HepG2 (cell line): ENCODE data around the gene TADA2A. TPM values are rescaled to one million over a fixed set of nuclear protein-coding genes. Genes with fewer than 3 reads are reported as not detected.

Source experiments
- AHR ChIP-seq: IDR thresholded peaks from 2 replicates; pipeline ENCODE4 v1.6.1; 2018; ENCODE audit warnings: missing genetic modification reagents, missing compliant biosample characterization
- CBX1 ChIP-seq: IDR thresholded peaks from one replicate; pipeline ENCODE4 v1.6.1; 2016; ENCODE audit warnings: antibody characterized with exemption, low read depth
- GMEB2 ChIP-seq: IDR thresholded peaks from 2 replicates; pipeline ENCODE4 v1.6.1; 2016; ENCODE audit warnings: missing biosample characterization, missing genetic modification reagents, low read depth
- KDM4B ChIP-seq: sonication (generic); formaldehyde crosslinking; IDR thresholded peaks from 2 replicates; pipeline ENCODE4 v1.4.0; 2020; ENCODE audit warnings: missing genetic modification reagents
- LRRFIP1 ChIP-seq: sonication (generic); formaldehyde crosslinking; conservative IDR thresholded peaks from 2 replicates; pipeline ENCODE4 v1.4.0; 2020; ENCODE audit warnings: missing genetic modification reagents
- NCOR1 ChIP-seq: fragments of 200-600 bp; sonication (generic); IDR thresholded peaks from 2 replicates; pipeline ENCODE4 v1.7.0; 2017; ENCODE audit warnings: antibody characterized with exemption, low read length, borderline replicate concordance
- NFE2L1 ChIP-seq: sonication (generic); formaldehyde crosslinking; IDR thresholded peaks from 2 replicates; pipeline ENCODE4 v1.4.0; 2020; ENCODE audit warnings: missing genetic modification reagents, mild to moderate bottlenecking, borderline replicate concordance
- NFIC ChIP-seq: IDR thresholded peaks from 2 replicates; pipeline ENCODE4 v1.6.1; 2012; ENCODE audit warnings: mild to moderate bottlenecking, low read length, inconsistent platforms
- NR2F1 ChIP-seq, 2 experiments: fragments of 450-650 bp in 1 of 2; formaldehyde crosslinking in 1 of 2; IDR thresholded peaks; 2 replicates each; pipeline versions ENCODE4 v1.5.0 to v1.6.1; 2016 to 2020; ENCODE audit warnings: mild to moderate bottlenecking in 1 of 2, missing compliant biosample characterization in 1 of 2, missing genetic modification reagents in 1 of 2, moderate library complexity in 1 of 2
- NR2F2 ChIP-seq: IDR thresholded peaks from 2 replicates; pipeline ENCODE4 v1.6.1; 2012; ENCODE audit warnings: low read depth, inconsistent platforms, borderline replicate concordance
- PAWR ChIP-seq: sonication (generic); formaldehyde crosslinking; IDR thresholded peaks from 2 replicates; pipeline ENCODE4 v1.4.0; 2020; ENCODE audit warnings: missing genetic modification reagents, mild to moderate bottlenecking, borderline replicate concordance
- POGZ ChIP-seq: sonication (generic); formaldehyde crosslinking; IDR thresholded peaks from 2 replicates; pipeline ENCODE4 v1.4.0; 2020; ENCODE audit warnings: mild to moderate bottlenecking, missing genetic modification reagents
- RARA ChIP-seq: IDR thresholded peaks from 2 replicates; pipeline ENCODE4 v1.6.1; 2016; ENCODE audit warnings: missing genetic modification reagents, missing compliant biosample characterization
- SIX1 ChIP-seq: sonication (generic); formaldehyde crosslinking; IDR thresholded peaks from 2 replicates; pipeline ENCODE4 v1.4.0; 2020; ENCODE audit warnings: missing genetic modification reagents, borderline replicate concordance
- SPEN ChIP-seq: sonication (generic); formaldehyde crosslinking; IDR thresholded peaks from 2 replicates; pipeline ENCODE4 v1.5.1; 2020; ENCODE audit warnings: low read depth, mild to moderate bottlenecking, missing genetic modification reagents
- SRY ChIP-seq: sonication (generic); formaldehyde crosslinking; IDR thresholded peaks from 2 replicates; pipeline ENCODE4 v1.8.0; 2022; ENCODE audit warnings: mild to moderate bottlenecking, missing genetic modification reagents
- ZBTB20 ChIP-seq: sonication (generic); formaldehyde crosslinking; IDR thresholded peaks from 2 replicates; pipeline ENCODE4 v1.8.1; 2023; ENCODE audit warnings: missing genetic modification reagents, low read depth, mild to moderate bottlenecking, borderline replicate concordance
- ZC3H4 ChIP-seq: sonication (generic); formaldehyde crosslinking; IDR thresholded peaks from 2 replicates; pipeline ENCODE4 v1.4.0; 2020; ENCODE audit warnings: missing genetic modification reagents, borderline replicate concordance
- ZFX ChIP-seq: sonication (generic); formaldehyde crosslinking; IDR thresholded peaks from 2 replicates; pipeline ENCODE4 v1.4.0; 2020; ENCODE audit warnings: mild to moderate bottlenecking, low read depth, missing genetic modification reagents, moderate library complexity
- ZKSCAN8 ChIP-seq: IDR thresholded peaks from 2 replicates; pipeline ENCODE4 v1.6.1; 2016; ENCODE audit warnings: borderline replicate concordance, missing genetic modification reagents, missing compliant biosample characterization
- ZMYM3 ChIP-seq: sonication (generic); formaldehyde crosslinking; IDR thresholded peaks from 2 replicates; pipeline ENCODE4 v1.5.1; 2020; ENCODE audit warnings: mild to moderate bottlenecking, missing genetic modification reagents
- ZNF256 ChIP-seq: sonication (generic); formaldehyde crosslinking; conservative IDR thresholded peaks from 2 replicates; pipeline ENCODE4 v1.4.0; 2020; ENCODE audit warnings: missing genetic modification reagents
- ZNF317 ChIP-seq: sonication (generic); formaldehyde crosslinking; IDR thresholded peaks from 2 replicates; pipeline ENCODE4 v1.5.0; 2020; ENCODE audit warnings: mild to moderate bottlenecking, missing genetic modification reagents
- ZNF496 ChIP-seq: sonication (generic); formaldehyde crosslinking; IDR thresholded peaks from 2 replicates; pipeline ENCODE4 v1.8.1; 2023; ENCODE audit warnings: mild to moderate bottlenecking, moderate library complexity, missing genetic modification reagents; ENCODE audit not compliant: insufficient replicate concordance
- ZNF605 ChIP-seq: sonication (generic); formaldehyde crosslinking; IDR thresholded peaks from 2 replicates; pipeline ENCODE4 v1.8.0; 2022; ENCODE audit warnings: mild to moderate bottlenecking, missing genetic modification reagents
- ZNF619 ChIP-seq: sonication (generic); formaldehyde crosslinking; IDR thresholded peaks from 2 replicates; pipeline ENCODE4 v1.4.0; 2020; ENCODE audit warnings: mild to moderate bottlenecking, missing genetic modification reagents
- ZNF746 ChIP-seq: sonication (generic); formaldehyde crosslinking; IDR thresholded peaks from 2 replicates; pipeline ENCODE4 v1.8.0; 2022; ENCODE audit warnings: mild to moderate bottlenecking, missing genetic modification reagents
- ZNF777 ChIP-seq: sonication (generic); formaldehyde crosslinking; IDR thresholded peaks from 2 replicates; pipeline ENCODE4 v1.4.0; 2020; ENCODE audit warnings: missing genetic modification reagents
- ZNF883 ChIP-seq: sonication (generic); formaldehyde crosslinking; IDR thresholded peaks from 2 replicates; pipeline ENCODE4 v1.5.1; 2020; ENCODE audit warnings: mild to moderate bottlenecking, missing genetic modification reagents; ENCODE audit errors: not compliant biosample characterization
- polyA plus RNA-seq, 8 experiments: library from polyadenylated mRNA; depleted of rRNA in 3 of 8; stranded (reverse) in 7 of 8; unstranded in 1 of 8; fragments of >200 nt; fragmentation: Illumina TruSeq in 4 of 8; extraction: Trizol in 4 of 8; gene quantifications; 2 replicates each; pipeline versions ENCODE4 v1.2.1 to v1.2.3, GENCODE V29; 2011 to 2016; ENCODE audit warnings: low read depth in 4 of 8, missing spikeins in 1 of 8, mixed read lengths in 1 of 8; ENCODE audit not compliant: insufficient read depth in 1 of 8
- total RNA-seq, 5 experiments: library from RNA; depleted of rRNA; stranded (reverse); fragments of >200 nt; fragmentation: Illumina TruSeq; extraction: Trizol; gene quantifications; 2 replicates each; pipeline ENCODE4 v1.2.3, GENCODE V29; 2016; ENCODE audit warnings: low read depth in 1 of 5

The TADA2A gene
- total and polyA plus RNA-seq, 2 of the 13 experiments (the other 11 are each of a cell fraction or from before 2014, with no cell fraction given): 8.0 to 14.0 TPM

GRCh38 chr17:37488607-37489196, 82.0 kb downstream of the TADA2A start (continued):
- TF ChIP-seq ZC3H4 (CRISPR knock-in tag): peak; percentile 90; the same call in 1 of the 2 replicates
- TF ChIP-seq KDM4B: no peak
- TF ChIP-seq AHR: peak; percentile 39; the same call in 1 of the 2 replicates
- no peak for TF ChIP-seq ZNF746 (CRISPR knock-in tag)
- TF ChIP-seq RARA (CRISPR knock-in tag): no peak
- TF ChIP-seq POGZ (CRISPR knock-in tag): peak; percentile 44; the same call in 1 of the 2 replicates
- TF ChIP-seq NR2F1 (CRISPR knock-in tag; IDR thresholded peaks at IDR 0.05): no peak
- TF ChIP-seq SIX1 (CRISPR knock-in tag): no peak
- 0 out of 2 replicates have a peak, but pooled peaks have one; percentile 56 for TF ChIP-seq ZNF605 (CRISPR knock-in tag)
- TF ChIP-seq ZMYM3 (CRISPR knock-in tag): 0 out of 2 replicates have a peak, but pooled peaks have one; percentile 38
- TF ChIP-seq ZNF883 (CRISPR knock-in tag): no peak
- TF ChIP-seq SPEN (CRISPR knock-in tag): no peak
- TF ChIP-seq CBX1: no peak
- TF ChIP-seq NFE2L1 (CRISPR knock-in tag): no peak
- no peak for TF ChIP-seq NR2F2
- TF ChIP-seq LRRFIP1: no peak; the same call in 1 of the 2 replicates
- no peak; the same call in 1 of the 2 replicates for TF ChIP-seq ZFX (CRISPR knock-in tag)
- no peak for TF ChIP-seq SRY
- TF ChIP-seq ZKSCAN8 (CRISPR knock-in tag): no peak
- no peak for TF ChIP-seq ZNF777 (CRISPR knock-in tag)
- TF ChIP-seq GMEB2 (CRISPR knock-in tag): no peak
- TF ChIP-seq NFIC: peak; percentile 1; the same call in 1 of the 2 replicates
- no peak for TF ChIP-seq PAWR
- no peak for TF ChIP-seq ZNF619 (CRISPR knock-in tag)
- TF ChIP-seq NCOR1: no peak
- no peak for TF ChIP-seq ZNF256 (CRISPR knock-in tag)
- no peak for TF ChIP-seq ZNF496
- TF ChIP-seq ZBTB20 (CRISPR knock-in tag): 0 out of 2 replicates have a peak, but pooled peaks have one; percentile 29
- TF ChIP-seq ZNF317 (CRISPR knock-in tag): no peak
